ENCODE data around the gene B3GNT2. TPM values are rescaled to one million over a fixed set of nuclear protein-coding genes. Genes with fewer than 3 reads are reported as not detected.

Gene B3GNT2
- total RNA-seq, 1 experiment from 2014 or later: 12.3 TPM

GRCh38 chr2:62178741-62179271 lies 17.1 kb upstream of the B3GNT2 start:
- BruUV-seq (replicated peaks): no TSS peak
- no peaks in the 10 kb centered on the region for H3K27me3 Mint-ChIP-seq (ENCODE audit: insufficient read depth, unreplicated experiment)
- intact Hi-C loops (cut with micrococcal nuclease): no loop called here
- no peaks in the 10 kb centered on the region for H3K4me1 Mint-ChIP-seq (ENCODE audit: insufficient read depth, unreplicated experiment)
- no peak overlapping the region for H3K27ac Mint-ChIP-seq (ENCODE audit: low read depth, unreplicated experiment)
- no peak overlapping the region for H3K4me3 Mint-ChIP-seq (ENCODE audit: unreplicated experiment)
- ChIA-PET CTCF (interaction anchor here (0.6 kb wide), 1 partner anchor 88 kb away, joined by 4 read pairs; no protein-coding TSS in a partner anchor), POLR2A (interaction anchor here (0.6 kb wide), 1 partner anchor 110 kb away, joined by 3 read pairs; no protein-coding TSS in a partner anchor)
- H3K36me3 Mint-ChIP-seq (ENCODE audit: insufficient read depth, unreplicated experiment): no peaks in the 10 kb centered on the region
- DNase-seq (ENCODE audit: unreplicated experiment): no peak
- no peak for TF ChIP-seq CTCF (IDR thresholded peaks at IDR 0.05; ENCODE audit: unreplicated experiment)
- H3K9me3 Mint-ChIP-seq (ENCODE audit: unreplicated experiment): no peaks in the 10 kb centered on the region

GRCh38 chr2:62180975-62181374 lies 14.9 kb upstream of the B3GNT2 start:
- Mint-ChIP-seq H3K27me3 (ENCODE audit: insufficient read depth, unreplicated experiment) (no peaks in the 10 kb centered on the region), H3K27ac (ENCODE audit: low read depth, unreplicated experiment) (no peak overlapping the region), H3K4me3 (ENCODE audit: unreplicated experiment) (no peak overlapping the region), H3K36me3 (ENCODE audit: insufficient read depth, unreplicated experiment) (no peaks in the 10 kb centered on the region), H3K4me1 (ENCODE audit: insufficient read depth, unreplicated experiment) (no peaks in the 10 kb centered on the region), H3K9me3 (ENCODE audit: unreplicated experiment) (no peaks in the 10 kb centered on the region)
- no TSS peak for BruUV-seq (replicated peaks)
- intact Hi-C loops (cut with micrococcal nuclease): no loop called here
- ChIA-PET POLR2A (no interaction called here), CTCF (no interaction called here)
- no peak for DNase-seq (ENCODE audit: unreplicated experiment)
- no peak for TF ChIP-seq CTCF (IDR thresholded peaks at IDR 0.05; ENCODE audit: unreplicated experiment)

- no peak for DNase-seq (ENCODE audit: unreplicated experiment)
- Mint-ChIP-seq H3K27me3 (ENCODE audit: insufficient read depth, unreplicated experiment) (no peaks in the 10 kb centered on the region), H3K4me1 (ENCODE audit: insufficient read depth, unreplicated experiment) (no peaks in the 10 kb centered on the region), H3K9me3 (ENCODE audit: unreplicated experiment) (no peaks in the 10 kb centered on the region), H3K36me3 (ENCODE audit: insufficient read depth, unreplicated experiment) (no peaks in the 10 kb centered on the region), H3K27ac (ENCODE audit: low read depth, unreplicated experiment) (no peak overlapping the region), H3K4me3 (ENCODE audit: unreplicated experiment) (no peak overlapping the region)
- ChIA-PET CTCF (no interaction called here), POLR2A (no interaction called here)
- TF ChIP-seq CTCF (IDR thresholded peaks at IDR 0.05; ENCODE audit: unreplicated experiment): no peak
- intact Hi-C loops (cut with micrococcal nuclease): no loop called here
- BruUV-seq (replicated peaks): no TSS peak
Measured at GRCh38 chr2:62181843-62182242, 14.1 kb upstream of the B3GNT2 start.

GRCh38 chr2:62184512-62185230 lies 11.2 kb upstream of the B3GNT2 start:
- no peak for TF ChIP-seq CTCF (IDR thresholded peaks at IDR 0.05; ENCODE audit: unreplicated experiment)
- DNase-seq (ENCODE audit: unreplicated experiment): no peak
- Mint-ChIP-seq H3K36me3 (ENCODE audit: insufficient read depth, unreplicated experiment) (no peaks in the 10 kb centered on the region), H3K4me3 (ENCODE audit: unreplicated experiment) (no peak overlapping the region), H3K4me1 (ENCODE audit: insufficient read depth, unreplicated experiment) (no peaks in the 10 kb centered on the region), H3K27me3 (ENCODE audit: insufficient read depth, unreplicated experiment) (peaks cover 10% of the 10 kb centered on the region), H3K27ac (ENCODE audit: low read depth, unreplicated experiment) (no peak overlapping the region), H3K9me3 (ENCODE audit: unreplicated experiment) (no peaks in the 10 kb centered on the region)
- ChIA-PET CTCF (no interaction called here), POLR2A (interaction anchor here (0.7 kb wide), 1 partner anchor 13 kb away, joined by 3 read pairs; no protein-coding TSS in a partner anchor)
- no TSS peak for BruUV-seq (replicated peaks)
- intact Hi-C loops (cut with micrococcal nuclease): no loop called here

All from MCF 10A (cell line).